Calu3 (cell line): ENCODE data around the gene UFM1. TPM values are rescaled to one million over a fixed set of nuclear protein-coding genes. Genes with fewer than 3 reads are reported as not detected.
"Not testable (repeated sequence)": the region's sequence is repeated elsewhere in the genome, so short reads cannot be mapped to it uniquely, and the experiment has no call there.

Experiments used
- BruUV-seq: library from RNA; stranded (reverse); fragments of 400-500 nt; replicated peaks from 2 replicates; lab custom pipeline; 2021; lab: Mats Ljungman, UMichigan
- CTCF ChIA-PET: fragments of 300-600 bp; sonication (Branson Sonifier 250); formaldehyde crosslinking; loops from one replicate; lab custom pipeline; 2022; ENCODE audit warnings: antibody characterized with exemption; lab: Charles Lee
- DNase-seq: peaks from one replicate; pipeline ENCODE4 v3.0.0; 2022
- H3K27ac Mint-ChIP-seq: one replicate; pipeline ENCODE4 v1.8.0; 2022; ENCODE audit warnings: mixed read lengths; ENCODE audit not compliant: unreplicated experiment
- H3K27me3 Mint-ChIP-seq: one replicate; pipeline ENCODE4 v1.8.0; 2022; ENCODE audit warnings: mixed read lengths; ENCODE audit not compliant: unreplicated experiment
- H3K36me3 Mint-ChIP-seq: one replicate; pipeline ENCODE4 v1.8.0; 2022; ENCODE audit warnings: mild to moderate bottlenecking, moderate library complexity, mixed read lengths; ENCODE audit not compliant: insufficient read depth, unreplicated experiment
- H3K4me1 Mint-ChIP-seq: one replicate; pipeline ENCODE4 v1.8.0; 2022; ENCODE audit warnings: mild to moderate bottlenecking, low read depth, mixed read lengths; ENCODE audit not compliant: unreplicated experiment
- H3K4me3 Mint-ChIP-seq: one replicate; pipeline ENCODE4 v1.8.0; 2022; ENCODE audit warnings: mild to moderate bottlenecking, low read depth, moderate library complexity, mixed read lengths; ENCODE audit not compliant: unreplicated experiment
- H3K9me3 Mint-ChIP-seq: one replicate; pipeline ENCODE4 v1.8.0; 2022; ENCODE audit warnings: low read depth, mixed read lengths; ENCODE audit not compliant: unreplicated experiment
- intact Hi-C: fragments of 100-400 bp; cut with micrococcal nuclease; formaldehyde crosslinking; loops from one replicate; pipeline ENCODE4 v1.10.0; 2022; ENCODE audit not compliant: unreplicated experiment
- total RNA-seq: library from RNA; stranded (reverse); gene quantifications from 2 replicates; pipeline ENCODE4 v1.2.3, GENCODE V29; 2022
- TF ChIP-seq, protein P1 (sequence below): fragments of 200-600 bp; IDR thresholded peaks from one replicate; pipeline ENCODE4 v1.8.0; 2022; ENCODE audit warnings: antibody characterized with exemption; ENCODE audit not compliant: unreplicated experiment

UFM1 gene
- total RNA-seq, 1 experiment from 2014 or later: 40.1 TPM

DNA sequence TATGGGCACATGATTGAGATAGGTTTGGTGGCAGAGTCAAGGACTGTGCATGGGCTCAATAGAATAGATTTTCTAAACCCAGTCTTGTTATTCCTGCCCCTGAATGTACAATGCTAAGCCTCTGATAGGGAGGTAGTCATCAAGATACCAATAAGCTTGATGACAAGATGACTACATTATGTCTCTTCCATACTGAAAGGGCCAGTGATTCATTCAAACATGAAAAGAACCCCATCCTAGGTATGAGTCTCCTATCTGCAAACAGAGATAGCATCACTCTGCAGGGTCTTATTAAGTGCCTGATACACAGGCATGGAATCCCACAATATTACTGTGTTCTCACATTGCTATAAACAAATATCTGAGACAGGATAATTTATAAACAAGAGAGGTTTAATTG, 40.3 kb upstream of the UFM1 start:
- peaks cover 6% of the 10 kb centered on the region for H3K9me3 Mint-ChIP-seq
- H3K36me3 Mint-ChIP-seq: no peaks in the 10 kb centered on the region
- no peak overlapping the region for H3K4me3 Mint-ChIP-seq
- H3K4me1 Mint-ChIP-seq: peaks cover 10% of the 10 kb centered on the region
- TF ChIP-seq, protein P1, sequence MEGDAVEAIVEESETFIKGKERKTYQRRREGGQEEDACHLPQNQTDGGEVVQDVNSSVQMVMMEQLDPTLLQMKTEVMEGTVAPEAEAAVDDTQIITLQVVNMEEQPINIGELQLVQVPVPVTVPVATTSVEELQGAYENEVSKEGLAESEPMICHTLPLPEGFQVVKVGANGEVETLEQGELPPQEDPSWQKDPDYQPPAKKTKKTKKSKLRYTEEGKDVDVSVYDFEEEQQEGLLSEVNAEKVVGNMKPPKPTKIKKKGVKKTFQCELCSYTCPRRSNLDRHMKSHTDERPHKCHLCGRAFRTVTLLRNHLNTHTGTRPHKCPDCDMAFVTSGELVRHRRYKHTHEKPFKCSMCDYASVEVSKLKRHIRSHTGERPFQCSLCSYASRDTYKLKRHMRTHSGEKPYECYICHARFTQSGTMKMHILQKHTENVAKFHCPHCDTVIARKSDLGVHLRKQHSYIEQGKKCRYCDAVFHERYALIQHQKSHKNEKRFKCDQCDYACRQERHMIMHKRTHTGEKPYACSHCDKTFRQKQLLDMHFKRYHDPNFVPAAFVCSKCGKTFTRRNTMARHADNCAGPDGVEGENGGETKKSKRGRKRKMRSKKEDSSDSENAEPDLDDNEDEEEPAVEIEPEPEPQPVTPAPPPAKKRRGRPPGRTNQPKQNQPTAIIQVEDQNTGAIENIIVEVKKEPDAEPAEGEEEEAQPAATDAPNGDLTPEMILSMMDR: no peak
- H3K27ac Mint-ChIP-seq: no peak overlapping the region
- no peak for DNase-seq
- intact Hi-C loops: loop anchor here (5.0 kb wide), 1 partner anchor 37 kb away; no protein-coding TSS in a partner anchor
- H3K27me3 Mint-ChIP-seq: no peaks in the 10 kb centered on the region
- no TSS peak for BruUV-seq
- CTCF ChIA-PET: no interaction called here

DNA sequence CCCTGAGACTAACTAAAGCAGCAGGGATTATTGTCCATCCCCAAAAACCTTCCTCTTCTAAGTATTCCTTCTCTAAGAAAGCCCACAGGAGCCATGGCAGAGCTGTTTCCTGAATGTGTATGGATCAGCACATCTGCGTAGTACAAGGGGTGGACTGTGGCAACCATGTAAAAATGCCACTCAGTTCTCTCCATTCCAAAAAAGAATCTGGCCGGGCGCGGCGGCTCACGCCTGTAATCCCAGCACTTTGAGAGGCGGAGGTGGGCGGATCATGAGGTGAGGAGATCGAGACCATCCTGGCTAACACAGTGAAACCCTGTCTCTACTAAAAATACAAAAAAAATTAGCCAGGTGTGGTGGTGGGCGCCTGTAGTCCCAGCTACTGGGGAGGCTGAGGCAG, 38.5 kb upstream of the UFM1 start:
- H3K4me1 Mint-ChIP-seq, H3K27ac Mint-ChIP-seq, DNase-seq, H3K4me3 Mint-ChIP-seq, H3K36me3 Mint-ChIP-seq, BruUV-seq, H3K27me3 Mint-ChIP-seq, intact Hi-C loops, CTCF ChIA-PET, H3K9me3 Mint-ChIP-seq: not testable (repeated sequence)

DNA sequence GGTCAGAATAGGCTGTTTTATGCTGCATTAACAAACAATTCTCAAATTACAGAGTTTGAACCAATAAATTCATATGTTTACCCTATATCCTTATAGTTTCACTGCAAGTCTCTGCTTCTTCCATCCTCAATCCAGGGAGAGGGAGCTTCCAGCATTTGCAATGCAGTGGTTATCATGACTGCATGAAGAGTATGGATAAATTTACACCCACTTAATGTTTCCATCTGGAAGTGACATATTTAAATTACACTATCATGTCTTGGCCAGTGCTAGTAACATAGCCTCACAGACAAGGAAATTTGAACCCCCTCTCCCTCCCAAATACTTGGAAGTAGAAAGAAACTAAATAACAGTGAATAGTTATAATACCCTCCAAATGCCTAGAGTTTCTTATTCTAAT, 33.5 kb upstream of the UFM1 start:
- BruUV-seq: no TSS peak
- CTCF ChIA-PET: no interaction called here
- Mint-ChIP-seq H3K9me3 (no peaks in the 10 kb centered on the region), H3K4me1 (no peaks in the 10 kb centered on the region), H3K27ac (no peak overlapping the region), H3K27me3 (no peaks in the 10 kb centered on the region), H3K4me3 (no peak overlapping the region), H3K36me3 (no peaks in the 10 kb centered on the region)
- intact Hi-C loops: no loop called here
- TF ChIP-seq, protein P1: no peak
- DNase-seq: no peak

DNA sequence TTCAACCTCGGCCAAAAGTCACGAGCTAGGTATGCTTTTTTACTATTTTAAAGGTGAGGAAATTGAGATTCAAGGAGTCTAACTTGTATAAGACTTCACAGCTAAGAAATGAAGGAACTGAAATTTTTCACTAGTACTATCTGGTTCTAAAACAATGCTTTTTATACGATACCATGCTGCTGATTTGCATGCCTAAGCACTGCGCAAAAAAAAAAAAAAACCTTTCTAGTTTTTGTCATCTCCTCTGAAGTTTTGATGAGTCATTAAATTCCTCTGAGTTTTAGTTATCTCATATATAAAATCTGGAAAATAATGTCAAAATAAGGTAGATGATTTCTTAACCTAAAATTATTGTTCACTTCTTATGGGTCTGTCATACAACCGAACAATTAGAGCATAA, 28.0 kb upstream of the UFM1 start:
- intact Hi-C loops: no loop called here
- H3K36me3 Mint-ChIP-seq: no peaks in the 10 kb centered on the region
- DNase-seq: no peak
- H3K4me3 Mint-ChIP-seq: no peak overlapping the region
- BruUV-seq: no TSS peak
- TF ChIP-seq, protein P1: no peak
- H3K27ac Mint-ChIP-seq: no peak overlapping the region
- CTCF ChIA-PET: no interaction called here
- no peaks in the 10 kb centered on the region for H3K27me3 Mint-ChIP-seq
- no peaks in the 10 kb centered on the region for H3K9me3 Mint-ChIP-seq
- no peaks in the 10 kb centered on the region for H3K4me1 Mint-ChIP-seq

DNA sequence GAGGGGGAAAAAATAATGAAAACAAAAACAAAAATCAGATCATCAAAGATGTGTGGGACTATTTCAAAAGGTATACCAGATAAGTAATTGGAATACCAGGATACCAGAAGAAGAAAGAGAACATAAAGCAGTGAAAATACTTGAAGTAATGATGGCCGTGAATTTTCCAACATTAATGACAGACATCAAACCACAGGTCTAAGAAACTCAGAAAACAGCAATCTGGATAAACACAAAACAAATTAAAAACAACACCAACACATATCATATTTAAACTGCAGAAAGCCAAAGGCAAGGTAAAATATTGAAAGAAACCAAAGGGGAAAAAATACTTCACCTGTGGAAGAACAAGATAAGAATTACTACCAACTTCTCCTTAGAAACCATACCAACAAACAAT, 24.2 kb upstream of the UFM1 start:
- Mint-ChIP-seq H3K4me1 (no peaks in the 10 kb centered on the region), H3K27ac (no peak overlapping the region), H3K4me3 (no peak overlapping the region), H3K27me3 (no peaks in the 10 kb centered on the region), H3K36me3 (no peaks in the 10 kb centered on the region), H3K9me3 (no peaks in the 10 kb centered on the region)
- DNase-seq: no peak
- CTCF ChIA-PET: no interaction called here
- TF ChIP-seq, protein P1: no peak
- no TSS peak for BruUV-seq
- intact Hi-C loops: no loop called here
